CD4-positive, alpha-beta T cell treated with Interleukin-2 at 100 ng/mL for 4 hours (primary cell): ENCODE results near the gene CYP1A1.
"Not testable (repeated sequence)": the region's sequence is repeated elsewhere in the genome, so short reads cannot be mapped to it uniquely, and the experiment has no call there.

Source experiments
- DNase-seq: peaks from one replicate; pipeline ENCODE4 v3.0.0-alpha.2; 2020; ENCODE audit warnings: low spot score

CYP1A1 gene

DNA sequence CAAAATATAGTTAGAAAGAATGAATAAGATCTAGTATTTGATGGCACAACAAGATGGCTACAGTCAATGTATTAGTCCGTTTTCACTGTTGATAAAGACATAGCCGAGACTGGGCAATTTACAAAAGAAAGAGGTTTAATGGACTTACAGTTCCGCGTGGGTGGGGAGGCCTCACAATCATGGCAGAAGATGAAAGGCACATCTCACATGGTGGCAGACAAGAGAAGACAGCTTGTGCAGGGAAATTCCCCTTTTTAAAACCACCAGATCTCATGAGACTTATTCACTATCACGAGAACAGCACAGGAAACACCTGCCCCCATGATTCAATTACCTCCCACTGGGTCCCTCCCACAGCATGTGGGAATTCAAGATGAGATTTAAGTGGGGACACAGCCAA, 12.9 kb upstream of the CYP1A1 start:
- not testable (repeated sequence) for DNase-seq

DNA sequence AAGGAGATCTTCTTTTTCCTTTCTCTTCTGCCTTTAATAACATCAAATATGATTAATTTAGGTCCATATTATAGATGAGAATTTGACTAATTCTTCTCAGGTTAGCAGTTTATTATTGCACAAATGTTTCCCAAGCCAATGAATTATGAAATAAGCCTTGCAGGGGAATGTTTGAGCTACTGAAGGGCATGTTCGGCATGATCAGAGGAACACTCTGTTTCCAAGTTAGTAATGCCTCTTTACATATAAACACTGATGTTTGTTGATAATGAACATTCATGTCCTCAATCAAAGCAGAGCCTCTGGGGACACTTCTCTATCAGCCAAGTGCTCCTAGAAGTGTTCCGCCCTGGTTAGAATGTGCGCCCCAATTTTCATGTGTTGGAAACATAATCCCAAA, 10.0 kb upstream of the CYP1A1 start:
- DNase-seq = no peak

DNA sequence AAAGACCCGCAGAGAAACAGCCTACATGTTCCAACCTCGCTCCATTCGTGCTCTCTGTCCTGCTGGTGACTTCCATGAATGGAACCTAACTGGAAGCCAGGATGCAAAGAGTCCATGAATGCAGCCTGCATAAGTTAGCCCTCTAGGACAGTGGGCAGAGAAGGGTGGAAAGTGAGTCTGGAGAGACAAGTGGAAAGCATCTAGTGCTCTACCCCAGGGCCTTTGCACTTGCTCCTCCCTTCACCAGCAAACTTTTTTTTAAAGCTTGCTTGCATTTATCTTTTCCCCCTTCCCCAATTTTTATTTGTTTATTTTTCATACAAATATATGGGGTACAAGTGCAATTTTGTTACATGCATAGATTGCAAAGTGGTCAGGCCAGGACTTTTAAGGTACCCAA, 7.9 kb upstream of the CYP1A1 start:
- DNase-seq = no peak

DNA sequence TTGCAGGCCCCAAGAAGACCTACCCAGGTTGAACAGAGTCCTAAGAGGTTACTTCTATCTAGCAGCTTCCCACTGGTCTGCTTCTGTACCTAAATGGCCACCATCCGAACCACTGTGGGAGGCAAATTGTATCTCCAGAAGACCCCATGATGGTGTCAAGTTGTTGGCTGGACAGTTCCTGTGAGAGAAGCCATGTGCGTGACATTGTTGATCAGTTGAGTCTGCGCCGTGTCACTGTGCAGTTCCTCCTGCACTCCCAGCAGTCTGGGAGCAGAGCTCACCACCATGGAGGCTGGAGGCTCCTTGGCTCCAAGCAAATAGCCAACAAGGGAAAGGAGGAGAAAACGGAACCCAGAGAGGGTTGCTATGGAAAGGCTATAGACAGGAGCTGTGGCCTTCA, 7.5 kb upstream of the CYP1A1 start:
- DNase-seq = no peak

DNA sequence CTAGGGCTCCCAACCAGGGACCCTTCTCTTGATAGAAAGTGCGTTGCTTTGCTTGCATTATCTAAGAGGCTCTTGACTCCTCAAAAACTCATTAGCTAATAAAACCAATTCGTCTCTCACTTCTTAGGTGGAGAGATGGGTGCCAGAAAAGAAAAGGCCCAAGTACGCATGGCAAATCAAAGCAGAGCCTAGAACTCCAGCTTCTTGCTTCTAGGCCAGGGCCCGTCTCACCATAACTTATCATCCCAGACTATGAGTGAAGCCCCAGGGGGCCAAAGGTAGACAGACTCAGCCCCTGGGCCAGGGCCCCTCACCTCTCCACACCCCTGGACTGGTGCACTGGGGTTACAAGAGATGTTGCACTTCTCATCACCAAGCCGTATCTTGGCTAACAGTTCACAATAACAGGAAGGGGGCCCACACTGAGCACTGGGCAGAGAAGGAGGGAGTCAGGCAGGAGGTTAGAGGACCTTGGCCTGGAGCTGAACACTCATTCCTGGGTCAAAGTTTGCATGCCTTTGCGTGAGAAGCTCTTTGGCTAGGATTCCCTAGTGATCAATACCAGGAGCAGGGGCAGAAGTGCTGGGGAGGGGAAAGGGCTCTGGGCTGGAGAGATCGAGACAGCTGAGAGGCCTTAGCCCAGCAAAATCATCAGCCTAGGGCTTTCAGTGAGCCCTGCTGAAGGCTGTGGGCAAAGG, 5.4 kb upstream of the CYP1A1 start:
- DNase-seq = no peak

DNA sequence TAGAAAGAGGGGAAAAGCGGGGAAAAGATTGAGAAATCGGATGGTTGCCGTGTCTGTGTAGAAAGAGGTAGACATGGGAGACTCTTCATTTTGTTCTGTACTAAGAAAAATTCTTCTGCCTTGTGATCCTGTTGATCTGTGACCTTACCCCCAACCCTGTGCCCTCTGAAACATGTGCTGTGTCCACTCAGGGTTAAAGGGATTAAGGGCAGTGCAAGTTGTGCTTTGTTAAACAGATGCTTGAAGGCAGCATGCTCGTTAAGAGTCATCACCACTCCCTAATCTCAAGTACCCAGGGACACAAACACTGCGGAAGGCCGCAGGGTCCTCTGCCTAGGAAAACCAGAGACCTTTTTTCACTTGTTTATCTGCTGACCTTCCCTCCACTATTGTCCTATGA, 4.0 kb upstream of the CYP1A1 start:
- DNase-seq = not testable (repeated sequence)

DNA sequence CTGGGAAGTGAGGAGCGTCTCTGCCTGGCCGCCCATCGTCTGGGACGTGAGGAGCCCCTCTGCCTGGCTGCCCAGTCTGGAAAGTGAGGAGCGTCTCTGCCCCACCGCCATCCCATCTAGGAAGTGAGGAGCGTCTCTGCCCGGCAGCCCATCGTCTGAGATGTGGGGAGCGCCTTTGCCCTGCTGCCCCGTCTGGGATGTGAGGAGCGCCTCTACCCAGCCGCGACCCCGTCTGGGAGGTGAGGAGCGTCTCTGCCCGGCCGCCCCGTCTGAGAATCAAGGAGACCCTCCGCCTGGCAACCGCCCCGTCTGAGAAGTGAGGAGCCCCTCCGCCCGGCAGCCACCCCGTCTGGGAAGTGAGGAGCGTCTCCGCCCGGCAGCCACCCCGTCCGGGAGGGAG, 3.4 kb upstream of the CYP1A1 start:
- not testable (repeated sequence) for DNase-seq

DNA sequence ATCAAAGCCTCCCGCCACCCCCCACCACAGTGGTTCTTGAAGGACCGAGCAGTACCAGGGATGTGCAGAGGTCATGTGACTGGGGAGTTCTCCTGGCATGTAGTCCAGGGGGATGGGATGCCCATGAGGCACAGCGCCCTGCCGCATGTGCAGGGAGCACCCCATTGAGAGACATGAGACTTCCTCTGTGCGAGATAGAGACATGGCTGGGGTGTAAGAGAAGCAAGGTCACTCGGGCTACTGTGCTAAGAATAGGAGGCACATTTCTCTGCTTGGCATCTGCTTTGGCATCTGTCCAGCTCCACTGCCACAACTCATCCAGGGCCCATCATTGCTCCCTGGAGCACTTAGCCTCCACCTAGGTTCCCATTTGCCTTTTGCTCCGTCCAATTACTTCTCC, 2.4 kb upstream of the CYP1A1 start:
- no peak for DNase-seq

DNA sequence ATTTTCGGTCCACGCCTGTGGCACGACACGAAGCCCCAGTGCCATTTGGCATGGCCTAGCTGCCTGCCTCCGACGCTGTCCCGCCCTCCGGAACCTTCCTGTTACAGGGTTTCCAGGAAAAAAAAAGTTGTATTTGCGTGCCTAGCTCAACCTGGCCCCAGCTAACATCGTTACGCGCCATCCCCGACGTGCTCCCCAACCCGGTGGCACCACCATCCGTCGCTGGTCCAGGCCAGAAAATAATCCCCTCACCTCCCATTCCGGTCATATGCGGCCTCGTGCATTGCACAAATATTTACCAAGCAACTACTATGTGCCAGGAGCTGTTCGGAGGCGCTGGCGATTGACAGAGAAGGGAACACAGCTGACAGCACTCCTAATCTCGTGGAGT, 1.4 kb upstream of the CYP1A1 start:
- no peak for DNase-seq

DNA sequence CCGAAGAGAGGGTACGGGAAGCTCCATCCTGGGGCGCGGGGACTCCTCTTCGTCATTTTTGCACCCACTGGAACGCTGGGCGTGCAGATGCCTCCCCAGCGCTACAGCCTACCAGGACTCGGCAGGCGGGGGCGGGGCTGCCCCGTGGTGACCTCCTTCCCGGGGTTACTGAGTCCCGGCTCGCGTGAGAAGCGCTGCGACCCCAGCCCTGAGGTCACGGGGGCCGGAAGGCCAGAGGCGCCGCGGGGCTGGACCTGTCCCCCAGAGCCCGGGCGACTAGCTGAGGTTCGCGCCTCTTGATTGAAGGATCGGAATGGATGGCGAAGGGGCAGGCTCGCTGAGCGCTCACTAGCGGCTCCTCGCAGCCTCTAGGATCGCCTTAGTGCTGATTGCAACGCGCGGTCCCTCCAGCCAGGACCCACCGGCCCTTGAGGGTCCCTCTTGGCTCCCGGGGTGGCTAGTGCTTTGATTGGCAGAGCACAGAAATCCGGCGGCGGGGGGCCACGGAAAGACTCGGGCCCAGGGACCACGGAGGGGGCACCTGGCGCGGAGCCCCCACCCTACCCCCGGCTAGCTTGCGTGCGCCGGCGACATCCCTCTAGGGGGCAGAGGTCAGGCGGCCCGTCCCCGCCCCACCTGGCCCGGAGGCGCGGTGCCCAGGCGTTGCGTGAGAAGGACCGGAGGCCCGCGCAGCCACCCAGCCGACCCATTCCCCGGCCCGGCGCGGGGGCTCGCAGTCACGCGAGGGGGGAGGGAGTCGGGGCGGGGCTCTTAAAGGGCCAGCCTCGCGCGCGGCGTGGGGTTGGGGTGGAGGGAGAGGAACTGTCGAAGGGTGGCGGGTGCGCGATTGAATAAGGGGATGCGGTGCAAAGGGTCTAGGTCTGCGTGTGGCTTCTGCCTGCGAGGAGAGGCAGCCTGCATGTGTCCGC, 781 bp upstream of the CYP1A1 start:
- DNase-seq = peak; percentile 22

DNA sequence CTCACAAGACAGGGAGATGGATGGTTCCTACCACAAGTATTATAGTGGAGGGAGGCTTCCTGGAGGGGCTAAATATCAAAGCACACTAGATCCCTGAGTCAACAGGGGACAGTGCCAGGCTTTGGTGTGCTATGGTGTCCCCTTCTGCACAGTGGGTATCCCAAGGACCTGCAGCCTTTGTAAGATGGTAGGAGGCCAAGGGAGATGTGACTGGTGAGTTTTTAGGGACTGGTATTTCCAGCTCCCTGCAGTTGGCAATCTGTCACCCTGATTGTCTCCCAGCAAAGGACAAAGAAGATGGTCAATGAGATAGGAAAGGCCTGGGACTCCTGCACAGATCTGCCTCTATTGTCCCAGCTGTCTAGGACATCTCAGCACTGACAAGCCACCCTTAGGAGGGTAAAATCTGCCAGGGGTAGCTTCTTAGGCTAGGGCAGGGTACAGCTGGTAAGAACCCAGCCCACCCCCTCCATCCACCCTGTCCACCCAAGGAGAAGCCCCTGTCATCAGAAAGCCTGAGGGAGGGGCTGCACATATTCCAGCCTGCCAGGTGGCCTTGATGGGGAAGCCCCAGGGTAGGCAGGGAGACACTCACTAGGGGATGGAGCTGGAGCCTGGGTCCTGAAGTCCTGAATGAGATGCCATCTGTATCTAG, 631 bp downstream of the CYP1A1 start:
- DNase-seq = no peak

DNA sequence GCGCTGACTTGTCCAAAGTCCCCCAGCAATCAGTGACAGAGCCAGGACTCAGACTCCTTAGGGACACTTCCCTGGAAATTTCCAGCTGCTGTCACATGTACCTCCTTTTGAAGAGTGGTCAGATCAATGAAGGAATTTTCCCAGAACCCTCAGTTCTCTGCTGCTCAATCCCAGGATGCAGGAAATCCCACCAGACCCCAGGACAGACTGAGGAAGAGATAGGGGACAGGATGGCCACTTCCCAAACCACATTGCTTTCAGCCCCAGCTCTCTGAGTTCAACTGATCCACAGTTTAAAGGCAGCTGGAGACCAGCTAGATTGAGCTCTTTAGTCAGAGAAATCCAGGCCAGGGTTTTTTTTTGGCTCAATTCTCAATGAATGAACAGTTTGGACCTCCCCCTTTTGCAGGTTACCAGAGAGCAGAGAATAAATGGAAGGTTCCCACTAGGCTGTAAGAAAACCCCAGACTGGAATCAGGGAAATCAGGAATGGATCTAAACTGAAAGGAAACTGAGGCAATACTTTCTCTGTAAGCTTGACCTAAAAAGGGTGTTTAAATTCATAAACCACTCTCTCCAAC, 1.5 kb downstream of the CYP1A1 start:
- DNase-seq = peak; percentile 22

DNA sequence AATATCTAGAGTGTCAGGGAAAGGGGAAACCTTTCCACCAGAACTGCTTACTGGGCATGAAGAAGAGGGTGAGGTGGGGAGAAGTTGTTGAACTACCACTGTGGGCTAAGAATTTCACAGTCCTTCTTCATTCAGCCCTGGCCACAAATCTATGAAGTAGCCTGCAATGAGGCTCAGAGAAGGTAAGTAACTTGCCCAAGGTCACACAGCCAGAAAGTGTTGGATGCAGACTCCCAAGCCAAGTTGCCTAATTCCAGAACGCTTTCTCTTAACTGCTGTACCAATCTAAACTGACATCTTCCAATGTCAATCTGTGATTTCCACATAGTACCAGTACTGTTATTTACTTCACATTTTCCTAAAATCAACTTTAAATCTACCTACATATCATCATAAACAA, 2.1 kb downstream of the CYP1A1 start:
- no peak for DNase-seq

DNA sequence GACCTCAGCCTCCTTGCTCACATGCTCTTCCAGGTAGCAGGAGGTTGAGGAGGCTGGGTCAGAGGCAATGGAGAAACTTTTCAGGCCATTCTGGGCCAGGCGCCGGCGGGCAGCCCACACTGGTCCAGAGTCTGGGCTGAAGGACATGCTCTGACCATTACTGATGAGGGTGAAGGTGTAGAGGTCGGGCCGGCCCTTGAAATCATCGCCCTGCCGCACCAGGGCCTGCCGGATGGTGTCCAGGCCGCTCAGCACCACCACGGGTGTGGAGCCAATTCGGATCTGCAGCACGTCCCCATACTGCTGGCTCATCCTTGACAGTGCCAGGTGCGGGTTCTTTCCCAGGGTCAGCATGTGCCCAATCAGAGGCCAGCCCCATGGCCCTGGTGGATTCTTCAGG, 2.7 kb downstream of the CYP1A1 start:
- DNase-seq = no peak

DNA sequence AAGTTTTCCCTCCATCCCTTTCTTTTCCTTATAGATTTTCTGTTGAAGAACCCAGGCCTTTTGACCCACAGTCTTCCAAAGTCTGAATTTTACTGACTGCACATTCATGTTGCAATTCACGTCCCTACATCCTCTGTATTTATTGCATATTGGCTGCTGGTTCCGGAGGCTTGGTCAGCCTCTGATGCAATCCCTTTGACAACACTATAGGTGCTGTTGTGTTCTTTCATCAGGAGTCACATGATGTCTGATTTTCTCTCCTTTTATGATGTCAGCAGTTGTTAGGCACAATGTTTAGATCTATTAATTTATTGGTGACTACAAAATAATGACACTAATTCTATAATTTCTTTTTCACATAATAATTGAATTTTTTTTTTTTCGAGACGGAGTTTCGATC, 8.7 kb downstream of the CYP1A1 start:
- no peak for DNase-seq

DNA sequence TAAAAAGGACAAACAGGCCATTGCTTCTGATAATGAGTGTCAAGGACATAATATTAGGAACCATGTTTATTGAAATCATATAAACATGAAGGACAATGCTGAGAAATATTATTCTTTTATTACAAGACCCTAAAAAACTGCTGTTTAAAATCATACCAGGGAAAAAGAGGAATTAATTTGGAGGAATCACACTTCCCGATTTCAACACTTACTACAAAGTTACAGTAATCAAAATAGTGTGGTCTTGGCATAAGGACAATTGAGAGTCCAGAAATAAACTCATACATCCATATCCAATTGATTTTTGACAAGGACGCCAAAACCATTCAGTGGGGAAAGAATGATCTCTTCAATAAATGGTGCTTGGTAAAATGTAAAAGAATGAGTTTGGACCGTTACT, 13.0 kb downstream of the CYP1A1 start:
- no peak for DNase-seq

DNA sequence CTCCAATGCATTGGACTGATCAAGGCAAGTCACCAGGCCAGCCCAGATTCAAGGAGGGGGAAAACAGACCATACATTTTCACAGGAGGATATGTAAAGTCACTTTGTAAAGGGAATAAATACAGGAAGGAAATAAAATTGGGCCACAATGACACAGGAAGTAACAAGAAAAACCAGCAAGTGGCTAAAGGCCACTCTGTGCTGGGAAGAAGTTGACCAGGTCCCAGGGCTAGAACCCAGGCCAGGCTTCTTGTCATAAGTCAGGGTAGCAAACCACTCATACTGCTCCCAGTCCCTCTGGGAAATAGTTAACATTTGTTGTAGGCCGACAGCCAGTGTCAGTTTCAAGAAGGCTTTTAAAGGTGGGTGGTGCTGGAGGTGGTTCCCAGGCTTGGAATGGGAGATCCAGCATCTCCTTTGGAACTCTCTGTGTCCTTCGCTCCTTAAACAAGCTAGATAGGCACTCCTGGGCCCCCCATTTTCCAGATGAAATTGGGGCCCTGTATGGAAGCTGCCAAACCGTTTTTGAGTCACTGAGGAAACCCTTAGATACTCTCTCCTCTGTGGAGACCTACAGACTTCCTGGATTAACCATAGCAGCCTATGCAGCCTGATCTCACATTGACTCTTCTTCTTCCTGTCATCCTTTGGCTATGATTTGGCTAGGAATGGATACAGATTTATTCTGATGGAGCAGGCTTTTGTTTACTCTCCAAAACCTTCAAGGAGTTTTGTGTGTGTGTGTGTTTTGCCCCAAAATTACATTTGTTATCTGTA, 14.8 kb downstream of the CYP1A1 start:
- no peak for DNase-seq

DNA sequence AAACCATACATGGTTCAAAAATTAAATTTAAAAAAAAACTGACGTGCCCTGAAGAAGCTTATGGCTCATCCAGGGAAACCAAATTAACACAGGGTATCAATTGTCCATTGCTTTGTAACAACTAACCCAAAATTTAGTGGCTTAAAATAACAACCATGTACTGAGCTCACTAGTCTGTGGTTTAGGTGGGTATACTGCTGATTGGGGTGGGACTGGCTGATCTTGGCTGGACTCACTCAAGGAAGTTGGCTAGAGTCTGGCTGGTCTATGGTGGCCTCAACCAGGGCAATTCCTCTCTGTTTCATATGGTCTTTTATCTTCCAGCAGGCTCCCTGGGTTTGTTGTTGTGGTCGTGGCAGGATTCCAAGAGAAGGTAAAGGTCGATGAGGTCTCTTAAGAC, 15.4 kb downstream of the CYP1A1 start:
- DNase-seq = no peak

DNA sequence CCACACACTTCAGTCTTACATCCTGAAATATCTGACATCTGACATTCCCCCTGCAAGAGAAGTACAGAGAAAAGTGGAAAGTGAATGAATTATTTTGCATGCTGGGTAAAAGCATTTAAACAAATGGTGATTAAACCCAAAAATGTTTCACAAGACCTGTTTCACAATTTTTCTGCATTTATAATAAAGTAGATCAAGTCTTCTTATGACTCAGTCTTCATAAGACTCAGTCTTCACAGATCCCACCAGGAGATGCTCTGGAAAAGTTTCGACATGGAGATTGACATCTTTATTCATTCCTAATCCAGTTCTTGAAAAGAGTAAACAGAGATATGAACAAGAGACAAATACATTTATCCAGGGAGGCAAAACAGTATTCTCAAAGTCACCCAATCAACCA, 16.3 kb downstream of the CYP1A1 start:
- DNase-seq = no peak

DNA sequence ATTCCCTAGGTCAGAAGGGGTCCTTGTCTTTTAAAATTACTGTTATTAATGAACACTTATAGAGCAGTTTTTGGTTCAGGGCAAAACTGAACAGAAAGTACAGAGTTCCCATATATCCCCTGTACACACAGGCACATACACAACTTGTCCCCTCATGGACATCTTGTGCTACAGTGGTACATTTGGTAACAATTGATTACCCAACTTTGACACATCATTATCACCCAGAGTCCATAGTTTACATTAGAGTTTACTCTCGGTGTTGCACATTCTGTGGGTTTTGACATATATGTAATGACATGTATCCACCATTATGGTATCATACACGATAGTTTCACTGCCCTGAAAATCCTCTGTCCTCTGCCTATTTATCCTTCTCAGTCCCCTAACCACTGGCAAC, 28.5 kb downstream of the CYP1A1 start:
- no peak for DNase-seq

DNA sequence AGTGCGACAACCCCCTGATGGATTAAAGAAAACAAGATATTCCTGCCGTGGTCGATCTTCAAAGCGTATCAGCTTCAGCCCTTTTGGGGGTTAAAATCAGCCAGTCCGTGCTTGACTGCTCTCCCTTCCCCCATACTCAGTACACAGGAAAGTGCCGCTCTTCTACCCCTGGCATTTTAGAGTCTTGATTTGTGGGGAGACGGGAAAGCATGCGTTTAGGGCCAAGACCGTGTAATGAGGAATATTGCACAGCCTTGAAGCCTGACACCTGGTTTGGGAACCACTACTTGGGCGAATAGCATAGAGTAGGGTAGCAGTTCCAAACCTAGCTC, 29.0 kb downstream of the CYP1A1 start:
- no peak for DNase-seq
